ENCODE results near the gene TADA2B. TPM values are rescaled to one million over a fixed set of nuclear protein-coding genes. Genes with fewer than 3 reads are reported as not detected.

Gene TADA2B
- total and polyA plus RNA-seq, 12 donors: 15.4 to 40.8 (median 30.0) TPM

- 98% methylated on average over 7 of the region's 7 CpGs for WGBS, 2 donors
- intact Hi-C loops (cut with DNase I): no loop called here
- Histone ChIP-seq H3K4me1 (no peaks in the 10 kb centered on the region), H3K27me3 (no peaks in the 10 kb centered on the region), H3K4me3 (no peak overlapping the region), H3K9me3 (no peaks in the 10 kb centered on the region), H3K36me3 (peaks cover 0 to 97% (median 33%) of the 10 kb centered on the region in 9 donors), H3K27ac (no peak overlapping the region)
- TF ChIP-seq CTCF (IDR thresholded peaks at IDR 0.05): no peak
- no peak for ATAC-seq
- no peak for DNase-seq
Measured at GRCh38 chr4:7027284-7027683, 15.9 kb upstream of the TADA2B start.

DNA sequence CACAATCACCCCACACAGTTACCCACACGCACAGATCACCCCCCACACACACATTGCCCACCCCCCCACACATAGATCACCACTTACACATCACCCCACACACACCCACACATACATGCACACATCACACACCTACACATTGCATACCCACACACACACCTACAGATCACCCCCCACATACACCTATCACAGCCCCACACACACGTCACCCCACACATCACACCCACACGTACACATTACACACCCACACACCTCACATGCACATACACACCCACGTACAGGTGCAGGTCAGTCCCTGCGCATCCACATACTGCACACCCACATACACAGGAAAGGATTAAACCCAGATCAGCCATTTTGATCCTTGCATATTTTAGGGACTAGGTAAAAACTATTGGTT lies 15.3 kb upstream of the TADA2B start:
- peaks cover 0 to 97% (median 28%) of the 10 kb centered on the region in 9 donors for H3K36me3 ChIP-seq
- no peak overlapping the region for H3K27ac ChIP-seq
- H3K4me3 ChIP-seq: no peak overlapping the region
- DNase-seq: no peak
- WGBS, 2 donors: 96 to 97% methylated on average over 5 of the region's 5 CpGs
- TF ChIP-seq CTCF (IDR thresholded peaks at IDR 0.05): no peak
- ATAC-seq: no peak
- no peaks in the 10 kb centered on the region for H3K9me3 ChIP-seq
- intact Hi-C loops (cut with DNase I): no loop called here
- H3K27me3 ChIP-seq: no peaks in the 10 kb centered on the region
- H3K4me1 ChIP-seq: no peaks in the 10 kb centered on the region

GRCh38 chr4:7029212-7029611 lies 14.0 kb upstream of the TADA2B start:
- Histone ChIP-seq H3K36me3 (peaks cover 0 to 88% (median 25%) of the 10 kb centered on the region in 9 donors), H3K27me3 (no peaks in the 10 kb centered on the region), H3K4me3 (no peak overlapping the region), H3K4me1 (no peaks in the 10 kb centered on the region), H3K9me3 (no peaks in the 10 kb centered on the region), H3K27ac (no peak overlapping the region)
- DNase-seq: no peak
- no peak for ATAC-seq
- intact Hi-C loops (cut with DNase I): no loop called here
- 96% methylated on average over 12 of the region's 12 CpGs for WGBS, 2 donors
- no peak for TF ChIP-seq CTCF (IDR thresholded peaks at IDR 0.05)

DNA sequence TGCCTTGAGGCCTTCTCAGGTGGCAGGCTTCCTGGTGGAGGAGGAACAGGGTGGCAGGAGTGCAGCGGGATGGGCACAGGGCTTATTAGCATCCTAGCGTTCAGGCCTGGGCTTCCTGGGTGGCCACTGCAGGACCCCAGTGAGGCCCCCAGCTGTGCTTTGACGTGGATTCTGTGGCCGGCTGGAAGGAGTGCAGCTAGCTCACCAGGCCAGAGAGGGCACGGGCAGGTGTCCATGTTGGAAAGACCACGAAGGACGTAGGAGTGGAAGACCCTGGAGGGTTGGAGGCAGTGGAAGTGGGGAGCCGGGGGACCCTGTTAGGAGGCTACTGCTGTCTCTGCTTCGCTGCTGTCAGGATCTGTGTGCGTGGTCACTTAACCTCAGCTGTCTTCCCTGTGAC lies 13.3 kb upstream of the TADA2B start:
- Histone ChIP-seq H3K4me1 (no peaks in the 10 kb centered on the region), H3K27me3 (no peaks in the 10 kb centered on the region), H3K4me3 (no peak overlapping the region), H3K9me3 (no peaks in the 10 kb centered on the region), H3K36me3 (peaks cover 0 to 81% (median 18%) of the 10 kb centered on the region in 9 donors), H3K27ac (no peak overlapping the region)
- WGBS, 2 donors: 96 to 98% methylated on average over 10 of the region's 10 CpGs
- intact Hi-C loops (cut with DNase I): no loop called here
- ATAC-seq: no peak
- DNase-seq: no peak
- no peak for TF ChIP-seq CTCF (IDR thresholded peaks at IDR 0.05)

Measured in heart right ventricle (tissue), 16 donors.